ELF-1 (cell line): ENCODE measurements around the gene MOCS3.
A peak's percentile ranks its signal among the peaks of the same experiment; 100 is the strongest.

Experiments
- DNase-seq: peaks from one replicate; pipeline ENCODE4 v3.0.0-alpha.2; 2016; ENCODE audit warnings: low read depth, low spot score

MOCS3 gene

GRCh38 chr20:50982363-50982762, 23.7 kb downstream of the MOCS3 start:
- DNase-seq = peak; percentile 47

DNA sequence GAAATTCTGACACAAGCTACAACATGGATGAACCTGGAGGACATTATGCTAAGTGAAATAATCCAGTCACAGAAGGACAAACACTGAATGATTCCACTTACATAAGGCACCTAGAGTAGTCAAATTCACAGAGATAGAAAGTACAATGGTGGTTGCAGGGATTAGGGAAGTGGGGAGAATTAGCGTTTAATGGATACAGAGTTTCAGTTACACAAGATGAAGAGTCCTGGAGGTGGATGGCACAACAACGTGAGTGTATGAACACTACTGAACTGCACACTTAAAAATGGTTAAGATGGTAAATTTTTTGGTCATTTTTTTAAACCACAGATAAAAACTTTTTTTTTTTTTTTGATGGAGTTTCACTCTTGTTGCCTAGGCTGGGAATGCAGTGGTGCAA, 24.7 kb downstream of the MOCS3 start:
- no peak for DNase-seq

DNA sequence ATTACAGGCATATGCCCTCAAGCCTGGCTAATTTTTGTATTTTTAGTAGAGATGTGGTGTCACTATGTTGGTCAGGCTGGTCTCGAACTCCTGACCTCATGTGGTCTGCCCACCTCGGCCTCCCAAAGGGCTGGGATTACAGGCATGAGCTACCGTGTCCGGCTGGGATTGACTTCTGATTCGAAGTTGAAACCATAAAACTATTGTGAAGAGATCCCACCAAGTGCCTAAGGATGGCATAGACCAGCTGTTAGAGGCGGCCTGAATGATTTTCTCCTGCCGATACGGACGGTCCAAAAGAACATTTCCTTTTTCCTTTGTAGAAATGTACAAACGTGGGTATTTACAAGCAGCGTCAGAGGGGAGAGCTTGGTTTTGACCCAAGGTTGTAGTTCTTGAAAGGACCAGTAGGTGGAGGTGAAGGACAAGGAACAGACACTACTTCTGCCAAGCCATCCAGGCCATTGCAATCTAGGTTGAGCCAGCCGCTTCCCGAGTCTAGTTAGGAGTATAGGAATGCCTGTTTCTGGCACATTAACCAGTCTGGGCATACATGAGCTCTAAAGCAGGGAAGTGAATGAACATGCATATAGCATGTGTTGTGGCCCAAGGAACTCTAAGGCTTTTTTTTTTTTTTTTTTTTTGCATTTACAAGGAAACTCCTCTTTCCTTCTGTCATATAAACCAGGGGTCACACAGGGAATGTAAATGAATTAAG, 29.0 kb downstream of the MOCS3 start:
- peak; percentile 91 for DNase-seq

DNA sequence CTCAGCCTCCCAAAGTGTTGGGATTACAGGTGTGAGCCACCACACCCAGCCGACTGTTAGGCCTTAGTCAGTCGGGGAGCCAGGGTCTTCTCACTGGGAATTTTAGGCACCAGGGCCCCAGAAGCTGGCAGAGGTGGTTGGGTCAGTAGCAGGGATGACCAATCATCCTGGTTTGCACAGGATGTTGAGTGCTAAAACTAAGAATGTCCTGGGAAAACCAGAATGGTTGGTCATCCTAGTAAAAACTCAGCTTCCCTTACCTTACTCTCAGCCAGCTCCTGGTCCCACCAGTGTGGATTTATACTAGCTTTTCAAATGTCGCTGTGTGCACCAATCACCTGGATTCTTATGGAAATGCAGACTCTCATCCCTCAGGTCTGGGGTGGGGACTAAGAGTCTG, 32.5 kb downstream of the MOCS3 start:
- peak; percentile 56 for DNase-seq

GRCh38 chr20:50992336-50992732, 33.7 kb downstream of the MOCS3 start:
- DNase-seq = peak; percentile 93

DNA sequence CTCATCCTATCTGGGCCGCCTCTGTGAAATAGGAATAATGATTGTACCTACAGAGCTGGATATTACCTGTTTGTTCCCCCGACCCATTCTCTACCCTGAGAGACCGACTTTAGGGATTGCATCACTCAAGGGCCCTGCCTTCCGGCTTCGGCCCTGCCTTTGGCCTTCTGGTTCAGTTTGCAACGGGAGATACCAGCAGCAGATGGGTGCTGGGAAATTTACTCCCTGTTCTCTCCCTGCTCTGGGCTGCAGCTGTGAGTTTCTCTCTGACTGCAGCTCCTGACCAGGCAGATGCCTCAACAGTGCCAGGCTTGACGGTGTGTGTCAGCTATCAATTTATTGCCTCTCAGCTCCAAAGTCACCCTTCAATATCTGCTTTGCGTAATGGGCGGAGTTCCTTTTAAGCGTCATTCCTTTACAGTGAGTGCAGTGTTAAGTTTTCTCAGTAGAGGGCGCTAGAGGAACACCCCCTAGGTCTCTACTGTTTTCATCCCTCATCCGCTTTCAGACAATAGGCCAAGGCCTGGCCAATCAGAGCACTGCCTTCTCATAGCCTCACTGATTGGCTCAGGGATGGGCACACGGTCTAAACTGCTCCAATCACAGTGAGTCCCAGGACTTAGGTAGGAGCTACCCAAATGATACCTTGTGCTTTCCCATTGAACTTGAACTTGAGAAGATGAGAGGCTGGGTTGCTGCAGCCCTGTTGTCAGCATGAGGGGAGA, 34.3 kb downstream of the MOCS3 start:
- DNase-seq = peak; percentile 97

GRCh38 chr20:50993876-50994275, 35.3 kb downstream of the MOCS3 start:
- DNase-seq = no peak

GRCh38 chr20:50995506-50995905, 36.9 kb downstream of the MOCS3 start:
- DNase-seq = no peak

DNA sequence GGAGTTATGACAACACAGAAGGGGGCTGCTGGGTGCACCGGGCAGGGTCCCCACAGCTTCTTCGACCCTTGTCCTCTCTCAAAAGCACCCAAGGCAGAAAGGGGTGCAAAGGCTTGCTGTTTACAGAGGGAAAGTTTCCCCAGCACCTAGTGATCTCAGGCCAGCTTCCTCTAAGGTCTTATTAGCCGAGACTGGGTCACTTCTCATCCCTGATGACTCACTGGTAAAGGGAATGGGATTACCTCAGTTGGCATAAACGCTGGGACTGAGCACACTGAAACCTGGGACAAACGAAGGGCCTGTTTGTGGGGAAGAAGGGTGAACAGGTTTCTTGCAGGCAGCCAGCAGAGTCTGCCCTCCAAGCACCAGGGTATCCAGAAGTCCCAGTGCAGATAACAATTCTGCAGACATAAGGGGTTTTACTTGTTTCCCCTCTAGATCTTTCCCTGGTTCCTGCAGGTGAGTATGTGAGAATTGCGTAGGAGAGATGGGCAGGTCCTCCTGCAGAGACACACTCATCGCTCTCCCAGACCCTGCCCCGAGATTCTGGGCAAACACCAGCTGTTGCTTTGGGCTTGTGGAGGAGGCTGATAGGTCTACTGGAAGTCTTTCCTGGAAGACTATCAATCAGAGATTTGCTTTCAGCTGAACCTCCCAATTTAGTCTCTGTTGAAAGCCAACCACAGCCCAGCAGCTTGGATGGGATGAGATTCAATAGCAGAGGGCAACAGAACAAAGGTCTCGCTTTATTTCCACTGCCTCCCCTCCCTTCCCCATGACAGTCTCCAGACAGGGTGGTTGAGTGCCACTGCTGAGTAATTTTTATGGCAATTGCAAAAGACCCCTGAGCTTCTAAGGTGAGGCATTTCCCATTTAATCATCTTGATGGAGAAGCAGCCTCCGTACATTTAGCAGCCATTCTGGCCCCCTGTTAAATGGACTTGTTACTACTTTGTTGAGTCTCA, 38.6 kb downstream of the MOCS3 start:
- no peak for DNase-seq

GRCh38 chr20:50999355-50999754, 40.7 kb downstream of the MOCS3 start:
- no peak for DNase-seq

DNA sequence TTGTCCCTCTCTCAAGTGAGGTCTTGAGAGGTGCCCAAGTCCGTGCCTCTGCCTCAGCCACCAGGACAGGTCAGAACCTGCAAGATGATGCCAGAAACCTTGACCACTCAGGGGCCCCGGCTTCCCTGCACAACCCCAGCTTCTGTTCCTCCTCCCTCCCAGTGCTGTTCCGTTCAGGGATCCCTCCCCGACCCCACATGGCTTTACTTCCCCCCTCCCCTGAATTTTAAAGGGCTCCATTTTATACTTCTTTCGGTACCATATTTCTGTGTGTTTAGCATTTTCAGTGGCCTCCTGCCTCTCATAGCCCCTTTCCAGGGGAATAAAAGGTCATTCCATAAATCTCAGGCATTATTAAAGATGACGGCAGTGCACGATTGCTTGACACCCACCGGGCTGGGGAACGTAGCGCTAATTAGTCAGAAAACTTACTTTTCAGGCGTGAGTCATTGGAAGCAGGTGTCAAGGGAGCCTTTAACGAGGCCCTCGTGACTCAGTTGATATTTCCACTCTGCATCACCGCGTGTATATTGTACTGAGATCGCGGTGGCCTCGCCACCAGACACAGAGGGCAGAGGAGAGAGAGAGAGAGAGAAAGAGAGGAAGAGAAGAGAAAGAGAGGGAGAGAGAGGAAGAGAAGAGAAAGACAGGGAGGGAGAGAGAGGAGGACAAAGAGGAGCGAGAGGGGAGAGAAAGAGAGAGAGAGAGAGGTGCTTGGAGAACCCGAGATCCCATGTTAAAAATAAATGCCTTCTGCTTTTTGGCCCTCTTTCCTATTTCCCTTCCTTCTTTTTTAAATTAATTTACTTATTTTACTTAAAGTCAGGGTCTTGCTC, 43.0 kb downstream of the MOCS3 start:
- DNase-seq = no peak

GRCh38 chr20:51002633-51003032, 44.0 kb downstream of the MOCS3 start:
- no peak for DNase-seq

- no peak for DNase-seq
These were observed 45.1 kb downstream of the MOCS3 start for GRCh38 chr20:51003753-51004152.

DNA sequence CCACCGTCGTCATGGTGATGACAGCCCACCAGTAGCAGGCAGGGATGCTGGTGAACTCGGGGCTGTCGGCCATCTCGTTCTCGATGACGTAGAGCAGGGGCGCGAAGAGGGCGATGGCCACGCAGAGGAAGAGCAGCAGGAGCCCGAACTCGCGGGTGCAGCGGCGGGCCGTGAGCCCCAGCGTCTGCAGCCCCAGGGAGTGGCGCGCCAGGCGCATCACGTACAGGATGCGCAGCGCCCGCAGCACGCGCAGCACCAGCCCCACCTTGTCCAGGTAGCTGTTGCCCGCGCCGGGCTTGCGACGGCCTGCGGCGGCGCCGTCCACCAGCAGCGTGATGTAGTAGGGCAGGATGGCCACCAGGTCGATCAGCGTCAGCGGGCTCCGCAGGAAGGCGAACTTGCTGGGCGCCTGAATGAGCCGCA, 45.7 kb downstream of the MOCS3 start:
- DNase-seq = no peak

- no peak for DNase-seq
These were observed 46.2 kb downstream of the MOCS3 start for GRCh38 chr20:51004781-51005180.

DNA sequence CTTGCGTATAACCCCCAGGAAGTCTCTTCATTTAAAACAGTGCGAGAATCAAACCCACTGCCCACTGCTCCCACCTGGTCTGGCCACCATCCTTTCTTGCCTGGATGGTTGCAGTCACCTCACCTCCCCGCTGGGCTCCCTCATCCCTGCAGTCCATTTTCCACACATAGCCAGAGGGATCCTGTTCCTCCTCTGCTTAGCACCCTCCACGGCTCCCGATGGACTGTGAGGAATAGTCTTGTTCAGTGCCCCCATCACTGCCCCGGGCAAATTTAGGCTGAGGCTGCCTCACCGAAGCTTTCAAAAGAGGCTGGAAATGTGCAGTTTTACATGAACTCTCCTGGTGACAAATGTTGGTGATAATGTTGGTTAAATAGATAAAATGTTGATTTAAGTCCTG, 46.6 kb downstream of the MOCS3 start:
- no peak for DNase-seq

DNA sequence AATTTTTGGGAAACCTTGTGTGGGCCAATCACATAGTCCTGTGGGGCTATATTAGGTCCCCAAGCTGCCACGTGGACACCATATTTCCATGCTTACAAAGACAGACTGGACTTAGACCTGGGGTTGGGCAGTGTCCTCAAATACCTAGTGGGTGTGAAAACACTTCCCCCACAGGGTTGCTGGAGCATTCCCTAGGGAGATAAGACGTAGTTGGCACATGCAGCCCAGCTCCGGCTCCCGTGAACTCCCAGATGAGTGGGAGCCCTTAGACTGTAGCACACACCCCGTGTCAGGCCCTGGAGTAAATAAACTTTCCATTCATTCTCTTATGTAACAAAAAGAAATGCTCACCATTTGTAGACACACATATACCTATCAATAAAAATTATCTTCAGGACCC, 50.1 kb downstream of the MOCS3 start:
- no peak for DNase-seq

DNA sequence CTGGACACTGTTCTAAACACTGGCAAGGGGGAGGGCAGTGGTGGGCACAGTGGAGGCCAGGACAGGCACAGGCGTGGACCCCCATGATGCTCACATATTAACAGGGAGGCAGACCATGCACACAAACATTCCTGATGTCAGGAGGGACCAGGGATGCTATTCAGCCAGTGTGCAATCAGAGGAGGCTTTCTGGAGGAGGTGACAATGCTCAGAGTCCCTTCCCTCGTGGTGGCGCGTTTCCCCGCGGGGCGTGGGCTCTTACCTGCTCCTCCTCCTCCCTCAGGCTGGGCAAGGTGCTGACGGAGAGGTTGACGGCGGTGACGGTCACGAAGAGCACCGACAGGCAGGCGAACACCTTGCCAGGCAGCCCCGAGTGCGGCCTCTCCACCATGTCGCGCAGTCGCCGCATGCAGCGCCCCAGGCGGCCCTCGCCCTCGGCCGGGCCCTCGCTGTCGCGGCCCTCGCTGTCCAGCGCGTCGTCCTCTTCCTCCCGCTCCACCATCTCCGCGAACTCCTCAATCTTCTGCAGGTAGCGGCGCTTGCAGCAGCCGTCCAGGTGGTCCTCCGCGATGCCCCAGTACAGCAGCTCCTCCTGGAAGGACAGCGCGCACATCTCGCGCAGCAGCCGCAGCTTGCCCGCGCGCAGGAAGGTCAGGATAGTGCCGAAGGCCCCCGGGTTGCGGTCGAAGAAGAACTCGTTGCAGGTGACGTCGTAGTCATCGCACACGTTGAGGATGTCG, 50.9 kb downstream of the MOCS3 start:
- DNase-seq = no peak

DNA sequence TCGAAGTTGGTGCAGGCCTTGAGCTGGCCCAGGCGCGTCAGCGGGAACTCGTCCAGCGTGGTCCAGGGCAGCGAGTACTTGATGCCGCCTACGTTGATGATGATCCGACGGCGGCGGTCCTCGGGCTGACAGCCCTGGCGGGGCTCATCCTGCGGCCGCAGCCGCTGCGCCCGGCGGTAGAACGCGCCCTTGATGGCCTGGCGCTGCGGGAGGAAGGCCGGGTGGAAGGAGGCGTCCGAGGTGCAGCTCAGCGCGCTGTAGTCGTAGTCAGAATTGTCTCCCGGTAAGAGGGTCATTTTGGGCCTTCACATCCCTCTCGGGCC, 51.4 kb downstream of the MOCS3 start:
- no peak for DNase-seq

- DNase-seq = no peak
These were observed 52.3 kb downstream of the MOCS3 start for GRCh38 chr20:51010932-51011331.

- DNase-seq = no peak
These were observed 52.9 kb downstream of the MOCS3 start for GRCh38 chr20:51011479-51011878.
